Measurements from ENCODE around the gene ADD3. TPM values are rescaled to one million over a fixed set of nuclear protein-coding genes. Genes with fewer than 3 reads are reported as not detected.
A peak's percentile ranks its signal among the peaks of the same experiment; 100 is the strongest.

The ADD3 gene
- total RNA-seq, 1 donor from 2014 or later = 95.3 TPM

- ChIA-PET CTCF (interaction anchor here (0.6 to 1.1 kb wide), 2 partner anchors 138 to 454 kb away, joined by 3 read pairs; no protein-coding TSS in a partner anchor), POLR2A (no interaction called here)
- Mint-ChIP-seq H3K27ac (peak overlapping the region; percentile 24), H3K4me1 (no peaks in the 10 kb centered on the region), H3K9me3 (no peaks in the 10 kb centered on the region), H3K4me3 (no peak overlapping the region), H3K27me3 (no peaks in the 10 kb centered on the region), H3K36me3 (ENCODE audit: low read depth) (peaks cover 79% of the 10 kb centered on the region)
- TF ChIP-seq CTCF (IDR thresholded peaks at IDR 0.05) = no peak
- no peak for DNase-seq
- intact Hi-C loops (cut with micrococcal nuclease) = loop anchor here (5.0 kb wide), 1 partner anchor 234 kb away; no protein-coding TSS in a partner anchor
- ATAC-seq (ENCODE audit: low read depth) = no peak
Observed at GRCh38 chr10:110115784-110116520, 108.2 kb downstream of the ADD3 start.

DNA sequence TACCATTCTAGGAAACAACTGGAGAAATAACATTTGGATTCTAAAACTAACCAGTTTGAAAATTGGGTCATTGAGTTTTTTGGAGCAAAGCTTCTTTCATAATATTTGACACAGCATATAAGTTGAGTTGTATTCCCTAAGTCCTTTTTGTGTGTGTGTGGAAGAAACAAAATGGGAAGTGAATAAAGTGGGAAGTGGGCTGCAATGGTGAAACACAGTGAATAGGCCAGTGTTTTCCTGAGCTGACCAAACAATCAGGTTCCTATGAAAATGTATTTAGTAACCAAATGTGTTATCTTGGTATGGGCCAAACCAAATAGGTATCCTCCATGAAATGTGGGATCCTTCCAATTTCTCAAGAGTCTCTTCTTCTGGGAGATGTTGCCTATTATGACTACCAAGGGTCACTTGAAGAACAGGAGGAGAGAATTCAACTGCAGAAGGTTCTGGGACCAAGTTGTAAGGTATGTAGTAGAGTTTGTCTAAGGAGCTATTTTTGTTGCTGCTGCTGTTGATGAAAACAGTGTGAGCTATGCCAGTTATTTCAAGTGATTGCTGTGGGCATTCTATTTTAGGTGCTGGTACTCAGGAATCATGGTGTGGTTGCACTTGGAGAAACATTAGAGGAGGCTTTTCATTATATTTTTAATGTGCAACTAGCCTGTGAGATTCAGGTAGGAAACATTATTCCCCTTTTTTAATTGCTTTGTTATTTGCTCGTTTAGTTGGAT, 111.3 kb downstream of the ADD3 start:
- no peak for TF ChIP-seq CTCF (IDR thresholded peaks at IDR 0.05)
- ChIA-PET CTCF (interaction anchor here (1.9 kb wide), 1 partner anchor 235 kb away, joined by 6 read pairs; no protein-coding TSS in a partner anchor), POLR2A (no interaction called here)
- ATAC-seq (ENCODE audit: low read depth) (no peak), DNase-seq (no peak)
- no peak overlapping the region for H3K27ac Mint-ChIP-seq
- no peaks in the 10 kb centered on the region for H3K27me3 Mint-ChIP-seq
- peaks cover 81% of the 10 kb centered on the region for H3K36me3 Mint-ChIP-seq (ENCODE audit: low read depth)
- H3K4me1 Mint-ChIP-seq = no peaks in the 10 kb centered on the region
- no peak overlapping the region for H3K4me3 Mint-ChIP-seq
- intact Hi-C loops (cut with micrococcal nuclease) = loop anchor here (5.0 kb wide), 1 partner anchor 237 kb away; no protein-coding TSS in a partner anchor
- H3K9me3 Mint-ChIP-seq = no peaks in the 10 kb centered on the region

- ChIA-PET CTCF (no interaction called here), POLR2A (no interaction called here)
- Mint-ChIP-seq H3K36me3 (ENCODE audit: low read depth) (peaks cover 81% of the 10 kb centered on the region), H3K27me3 (no peaks in the 10 kb centered on the region), H3K9me3 (no peaks in the 10 kb centered on the region), H3K27ac (no peak overlapping the region), H3K4me3 (no peak overlapping the region), H3K4me1 (no peaks in the 10 kb centered on the region)
- intact Hi-C loops (cut with micrococcal nuclease) = no loop called here
- TF ChIP-seq CTCF (IDR thresholded peaks at IDR 0.05) = no peak
- ATAC-seq (ENCODE audit: low read depth) (no peak), DNase-seq (no peak)
Observed at GRCh38 chr10:110123594-110123993, 115.8 kb downstream of the ADD3 start.

DNA sequence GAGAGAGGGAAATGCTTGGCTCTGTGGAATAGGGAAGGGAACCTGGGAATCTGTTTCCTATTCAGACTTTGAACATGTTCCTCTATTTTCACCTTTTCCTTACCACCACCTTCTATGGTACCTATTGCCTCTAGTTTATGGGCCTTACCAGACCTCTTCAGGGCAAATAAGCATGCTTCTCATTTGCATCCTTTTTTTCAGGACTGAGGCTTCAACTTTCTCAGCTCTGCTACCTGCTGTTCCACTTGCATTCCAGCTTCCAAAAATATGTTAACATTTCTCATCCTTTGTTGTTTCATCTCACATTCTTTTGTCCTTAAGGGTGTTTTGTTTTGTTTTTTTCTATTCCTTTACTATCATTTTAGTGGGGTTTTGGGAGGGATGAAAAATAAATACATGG, 121.7 kb downstream of the ADD3 start:
- Mint-ChIP-seq H3K27ac (no peak overlapping the region), H3K36me3 (ENCODE audit: low read depth) (peaks cover 73% of the 10 kb centered on the region)
- ATAC-seq (ENCODE audit: low read depth) = no peak

More for the DNA sequence above, 121.7 kb downstream of the ADD3 start:
- ChIA-PET CTCF (no interaction called here), POLR2A (no interaction called here)
- no peak for TF ChIP-seq CTCF (IDR thresholded peaks at IDR 0.05)
- intact Hi-C loops (cut with micrococcal nuclease) = no loop called here
- Mint-ChIP-seq H3K27me3 (no peaks in the 10 kb centered on the region), H3K9me3 (no peaks in the 10 kb centered on the region), H3K4me1 (peaks cover 4% of the 10 kb centered on the region), H3K4me3 (no peak overlapping the region)
- DNase-seq = no peak

All from activated B cell treated with CpG ODN at 0.5 μM for 24 hours (primary cell).